ENCODE data around the gene FGF1.

- TF ChIP-seq CTCF (IDR thresholded peaks at IDR 0.05) (no peak), USF2 (IDR thresholded peaks at IDR 0.05; ENCODE audit: borderline replicate concordance, low read depth, low read length) (no peak), RAD21 (IDR thresholded peaks at IDR 0.05; ENCODE audit: low read length) (no peak), POLR2AphosphoS5 (IDR thresholded peaks at IDR 0.05; ENCODE audit: low read depth, low read length) (no peak), TAF1 (IDR thresholded peaks at IDR 0.05; ENCODE audit: borderline replicate concordance, low read depth, low read length) (no peak), GABPA (IDR thresholded peaks at IDR 0.05; ENCODE audit: low read depth) (no peak)
Measured at GRCh38 chr5:142650060-142650459, 35.8 kb downstream of the FGF1 start.
